Mucosa of descending colon (tissue), 3 donors: ENCODE measurements around the gene ST3GAL2. TPM values are rescaled to one million over a fixed set of nuclear protein-coding genes. Genes with fewer than 3 reads are reported as not detected.
A peak's percentile ranks its signal among the peaks of the same experiment; 100 is the strongest.

Experiments used
- ATAC-seq: fragments of 200-7000 bp; cut with Tn5 transposase; one replicate; pipeline ENCODE4 v1.9.1; 2020; ENCODE audit warnings: mild to moderate bottlenecking, moderate library complexity
- DNase-seq, 3 donors: peaks; one replicate each; pipeline ENCODE4 v3.0.0-alpha.2; 2020
- H3K36me3 ChIP-seq: fragments of 200-600 bp; one replicate; pipeline ENCODE4 v1.8.0; 2021; ENCODE audit warnings: low read depth, mild to moderate bottlenecking
- H3K4me1 ChIP-seq: fragments of 200-600 bp; one replicate; pipeline ENCODE4 v1.8.0; 2021; ENCODE audit warnings: low read depth, mild to moderate bottlenecking
- H3K4me3 ChIP-seq: fragments of 200-600 bp; one replicate; pipeline ENCODE4 v1.8.0; 2021; ENCODE audit warnings: mild to moderate bottlenecking
- H3K9me3 ChIP-seq: fragments of 200-600 bp; one replicate; pipeline ENCODE4 v1.8.0; 2021; ENCODE audit warnings: mild to moderate bottlenecking
- intact Hi-C, 2 donors: fragments of 100-400 bp; cut with DNase I in 1 of 2; cut with micrococcal nuclease in 1 of 2; formaldehyde crosslinking; loops; one replicate each; pipeline versions ENCODE4 v1.11.0 to v1.11.1; 2022; cut with DNase I, micrococcal nuclease
- total RNA-seq, 3 donors: library from RNA; stranded (reverse); fragmentation: NEBNext Ultra II Directional in 2 of 3; extraction: Animal tissue kit (Norgen Biotek cat#: 25700) in 2 of 3; gene quantifications; one replicate each; pipeline versions ENCODE4 v1.2.1 to v1.2.4, GENCODE V29; 2021 to 2023
- TF ChIP-seq, protein P1 (sequence below): fragments of 200-600 bp; IDR thresholded peaks from one replicate; pipeline ENCODE4 v1.8.0; 2022; ENCODE audit warnings: antibody characterized with exemption, mild to moderate bottlenecking
- donor health status: DM: no; HTN: no; CAD: no; lungs with moderate emphysema.
- donor health status: DM: no; HTN: no; CAD: no.
- donor health status: DM: no; HTN: yes; CAD: no.

The ST3GAL2 gene
- total RNA-seq, 3 donors from 2014 or later, result 4.2 to 22.4 (median 9.5) TPM

DNA sequence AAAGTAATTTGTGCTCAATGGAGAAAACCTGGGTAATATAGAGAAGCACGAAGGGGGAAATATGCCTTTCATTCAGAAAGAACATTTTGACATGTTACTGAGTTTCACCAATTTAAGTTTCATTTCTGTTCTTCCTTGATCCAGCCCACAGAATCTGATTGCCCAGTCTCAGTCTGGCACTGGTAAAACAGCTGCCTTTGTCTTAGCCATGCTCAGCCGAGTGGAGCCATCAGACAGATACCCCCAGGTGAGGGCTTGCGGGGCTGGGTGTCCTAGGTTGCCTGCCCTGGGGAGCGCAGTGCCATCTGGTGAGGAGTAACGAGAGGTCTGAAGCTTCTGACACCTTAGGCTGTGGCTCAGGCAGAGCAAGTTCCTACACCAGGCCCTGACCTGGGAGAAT is 74.5 kb downstream of the ST3GAL2 start:
- ATAC-seq, result no peak
- Histone ChIP-seq H3K4me1 (no peaks in the 10 kb centered on the region), H3K9me3 (no peaks in the 10 kb centered on the region), H3K4me3 (no peak overlapping the region), H3K36me3 (peaks cover 28% of the 10 kb centered on the region)
- TF ChIP-seq, protein P1, sequence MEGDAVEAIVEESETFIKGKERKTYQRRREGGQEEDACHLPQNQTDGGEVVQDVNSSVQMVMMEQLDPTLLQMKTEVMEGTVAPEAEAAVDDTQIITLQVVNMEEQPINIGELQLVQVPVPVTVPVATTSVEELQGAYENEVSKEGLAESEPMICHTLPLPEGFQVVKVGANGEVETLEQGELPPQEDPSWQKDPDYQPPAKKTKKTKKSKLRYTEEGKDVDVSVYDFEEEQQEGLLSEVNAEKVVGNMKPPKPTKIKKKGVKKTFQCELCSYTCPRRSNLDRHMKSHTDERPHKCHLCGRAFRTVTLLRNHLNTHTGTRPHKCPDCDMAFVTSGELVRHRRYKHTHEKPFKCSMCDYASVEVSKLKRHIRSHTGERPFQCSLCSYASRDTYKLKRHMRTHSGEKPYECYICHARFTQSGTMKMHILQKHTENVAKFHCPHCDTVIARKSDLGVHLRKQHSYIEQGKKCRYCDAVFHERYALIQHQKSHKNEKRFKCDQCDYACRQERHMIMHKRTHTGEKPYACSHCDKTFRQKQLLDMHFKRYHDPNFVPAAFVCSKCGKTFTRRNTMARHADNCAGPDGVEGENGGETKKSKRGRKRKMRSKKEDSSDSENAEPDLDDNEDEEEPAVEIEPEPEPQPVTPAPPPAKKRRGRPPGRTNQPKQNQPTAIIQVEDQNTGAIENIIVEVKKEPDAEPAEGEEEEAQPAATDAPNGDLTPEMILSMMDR, result no peak
- no peak for DNase-seq
- intact Hi-C loops, result no loop called here

DNA sequence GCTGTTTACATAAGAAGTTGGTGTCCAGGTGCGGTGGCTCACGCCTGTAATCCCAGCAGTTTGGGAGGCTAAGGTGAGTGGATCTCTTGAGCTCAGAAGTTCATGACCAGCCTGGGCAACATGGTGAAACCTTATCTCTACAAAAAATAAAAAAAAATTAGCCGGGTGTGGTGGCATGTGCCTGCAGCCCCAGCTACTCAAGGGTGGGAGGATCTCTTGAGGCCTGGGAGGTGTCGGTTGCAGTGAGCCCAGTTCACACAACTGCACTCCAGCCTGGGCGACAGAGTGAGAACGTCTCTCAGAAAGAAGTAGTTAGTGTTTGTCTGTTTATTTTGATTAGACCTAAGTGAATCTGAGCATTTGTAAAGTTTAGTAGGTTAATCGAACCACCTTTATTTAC is 79.3 kb downstream of the ST3GAL2 start:
- H3K4me1 ChIP-seq, result no peaks in the 10 kb centered on the region
- no peak overlapping the region for H3K4me3 ChIP-seq
- peaks cover 23% of the 10 kb centered on the region for H3K36me3 ChIP-seq
- no peaks in the 10 kb centered on the region for H3K9me3 ChIP-seq
- DNase-seq, result no peak
- no peak for ATAC-seq
- TF ChIP-seq, protein P1, result no peak
- intact Hi-C loops, result no loop called here

DNA sequence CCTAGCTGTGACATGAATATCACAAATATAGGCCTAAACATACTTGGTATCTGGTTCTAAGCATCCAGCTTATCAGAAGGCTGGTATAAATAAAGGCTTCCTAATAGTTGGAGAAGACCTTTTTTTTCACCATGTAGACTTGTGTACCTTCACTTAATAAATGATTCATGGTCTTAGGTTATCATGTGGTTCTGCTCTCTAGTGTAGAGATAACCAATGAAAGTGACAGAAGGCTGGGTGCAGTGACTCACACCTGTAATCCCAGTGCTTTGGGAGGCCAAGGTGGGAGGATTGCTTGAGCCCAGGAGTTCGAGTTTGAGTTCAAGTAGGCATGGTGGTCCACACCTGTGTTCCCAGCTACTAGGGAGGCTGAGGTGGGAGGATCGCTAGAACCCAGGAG is 89.1 kb downstream of the ST3GAL2 start:
- Histone ChIP-seq H3K9me3 (no peaks in the 10 kb centered on the region), H3K4me3 (no peak overlapping the region), H3K36me3 (no peaks in the 10 kb centered on the region), H3K4me1 (peaks cover 20% of the 10 kb centered on the region)
- intact Hi-C loops, result no loop called here
- TF ChIP-seq, protein P1, result no peak
- DNase-seq (no peak), ATAC-seq (no peak)

DNA sequence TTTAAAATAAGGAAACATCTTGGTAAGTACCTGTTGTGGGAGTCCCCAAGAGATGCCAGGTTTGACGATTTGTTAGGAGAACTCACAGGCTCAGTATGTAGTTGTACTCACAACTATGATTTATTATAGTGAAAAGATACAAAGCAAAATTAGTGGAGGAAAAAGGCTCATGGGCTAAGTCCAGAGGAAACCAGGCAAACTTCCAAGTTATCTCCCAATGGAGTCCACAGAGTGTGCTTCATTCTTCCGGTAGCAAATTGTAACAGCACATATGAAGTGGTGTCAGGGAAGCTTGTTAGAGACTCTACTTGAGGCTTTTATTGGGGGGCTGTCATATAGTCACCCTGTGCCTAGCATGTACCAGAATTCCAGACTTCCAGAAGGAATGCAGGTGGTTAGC is 89.9 kb downstream of the ST3GAL2 start:
- TF ChIP-seq, protein P1, result no peak
- ATAC-seq, result no peak
- no peak for DNase-seq
- Histone ChIP-seq H3K4me3 (no peak overlapping the region), H3K36me3 (no peaks in the 10 kb centered on the region), H3K9me3 (no peaks in the 10 kb centered on the region), H3K4me1 (peaks cover 20% of the 10 kb centered on the region)
- intact Hi-C loops, result no loop called here

DNA sequence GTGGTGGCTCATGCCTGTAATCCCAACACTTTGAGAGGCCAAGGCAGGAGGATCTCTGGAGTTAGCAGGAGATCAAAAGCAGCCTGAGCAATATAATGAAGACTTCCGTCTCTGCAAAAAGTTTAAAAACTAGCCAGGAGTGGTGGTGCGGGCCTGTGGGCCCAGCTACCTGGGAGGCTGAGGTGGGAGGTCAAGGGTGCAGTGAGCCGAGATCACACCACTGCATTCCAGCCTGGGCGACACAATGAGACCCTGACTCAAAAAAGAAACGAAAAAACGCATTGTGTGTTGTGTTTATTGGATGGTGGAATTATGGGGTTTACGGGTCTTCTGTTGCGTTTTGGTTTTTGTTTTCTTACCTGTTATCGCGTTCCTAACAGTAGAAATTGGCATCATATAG is 93.1 kb downstream of the ST3GAL2 start:
- Histone ChIP-seq H3K4me3 (peak overlapping the region; percentile 76), H3K9me3 (no peaks in the 10 kb centered on the region), H3K4me1 (peaks cover 20% of the 10 kb centered on the region), H3K36me3 (no peaks in the 10 kb centered on the region)
- intact Hi-C loops, result no loop called here
- ATAC-seq (no peak), DNase-seq (no peak)
- TF ChIP-seq, protein P1, result no peak

DNA sequence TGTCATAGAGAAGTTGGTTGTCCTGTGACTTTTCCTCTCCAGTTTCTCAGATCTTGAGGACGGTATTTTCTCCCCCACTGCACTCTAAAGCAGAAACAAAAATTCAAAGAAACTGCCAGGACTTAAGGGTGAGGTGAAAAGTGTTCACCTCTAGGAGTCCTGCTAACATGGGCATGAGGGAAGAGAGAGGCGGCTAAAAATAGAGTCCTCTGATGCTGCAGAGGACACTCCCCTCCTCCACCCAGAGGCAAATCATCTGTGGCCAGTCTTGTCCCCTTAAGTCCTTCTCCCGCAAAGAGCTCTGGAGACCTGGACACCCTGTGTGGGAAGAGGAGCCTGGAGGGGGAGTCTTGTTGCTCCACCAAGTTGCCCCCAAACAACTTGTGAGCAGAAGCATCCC is 96.9 kb downstream of the ST3GAL2 start:
- DNase-seq, result no peak
- intact Hi-C loops, result no loop called here
- Histone ChIP-seq H3K4me3 (no peak overlapping the region), H3K9me3 (no peaks in the 10 kb centered on the region), H3K36me3 (no peaks in the 10 kb centered on the region), H3K4me1 (peaks cover 9% of the 10 kb centered on the region)
- ATAC-seq, result no peak
- TF ChIP-seq, protein P1, result no peak
